ENCODE results near the gene PITX2.

The PITX2 gene

GRCh38 chr4:110621839-110622751 is 782 bp downstream of the PITX2 start:
- DNase-seq, result no peak

GRCh38 chr4:110621328-110621812 is 1.5 kb downstream of the PITX2 start:
- DNase-seq, result no peak

GRCh38 chr4:110620691-110621327 is 2.1 kb downstream of the PITX2 start:
- no peak for DNase-seq

- no peak for DNase-seq
Observed at GRCh38 chr4:110620322-110620690, 2.6 kb downstream of the PITX2 start.

GRCh38 chr4:110619463-110620247 is 3.2 kb downstream of the PITX2 start:
- DNase-seq, result no peak

- no peak for DNase-seq
Observed at GRCh38 chr4:110618581-110619462, 4.1 kb downstream of the PITX2 start.

- DNase-seq, result no peak
Observed at GRCh38 chr4:110617646-110618580, 5.0 kb downstream of the PITX2 start.

GRCh38 chr4:110617075-110617640 is 5.7 kb downstream of the PITX2 start:
- DNase-seq, result no peak

GRCh38 chr4:110616238-110617074 is 6.4 kb downstream of the PITX2 start:
- no peak for DNase-seq

GRCh38 chr4:110615353-110616237 is 7.3 kb downstream of the PITX2 start:
- DNase-seq, result no peak

GRCh38 chr4:110614976-110615352 is 7.9 kb downstream of the PITX2 start:
- no peak for DNase-seq

- DNase-seq, result no peak
Observed at GRCh38 chr4:110614173-110614963, 8.5 kb downstream of the PITX2 start.

GRCh38 chr4:110613745-110614144 is 9.1 kb downstream of the PITX2 start:
- DNase-seq, result no peak

- no peak for DNase-seq
Observed at GRCh38 chr4:110612631-110613269, 10.1 kb downstream of the PITX2 start.

GRCh38 chr4:110611968-110612447 is 10.9 kb downstream of the PITX2 start:
- DNase-seq, result no peak

GRCh38 chr4:110610940-110611831 is 11.7 kb downstream of the PITX2 start:
- DNase-seq, result no peak
